Aorta (tissue), 5 donors: ENCODE data around the gene FBXO42. TPM values are rescaled to one million over a fixed set of nuclear protein-coding genes. Genes with fewer than 3 reads are reported as not detected.

Experiments
- ATAC-seq: fragments of 200-7000 bp; cut with Tn5 transposase; one replicate; pipeline ENCODE4 v1.9.1; 2022; ENCODE audit warnings: moderate library complexity; ENCODE audit not compliant: low FRiP score
- DNase-seq, 2 donors: peaks; one replicate each; pipeline ENCODE4 v3.0.0-alpha.2; 2020
- H3K27ac ChIP-seq, 2 donors: one replicate each; pipeline ENCODE4 v1.5.1; 2013; ENCODE audit warnings: low read length in 2 of 2, mild to moderate bottlenecking in 2 of 2, moderate library complexity in 2 of 2, control low read depth in 1 of 2, inconsistent platforms in 1 of 2, low read depth in 1 of 2
- H3K27me3 ChIP-seq, 2 donors: one replicate each; pipeline ENCODE4 v1.6.1; 2013; ENCODE audit warnings: control low read depth in 1 of 2, low read length in 1 of 2, mild to moderate bottlenecking in 1 of 2, moderate library complexity in 1 of 2; ENCODE audit not compliant: insufficient read depth in 2 of 2, control insufficient read depth in 1 of 2
- H3K36me3 ChIP-seq, 2 donors: one replicate each; pipeline ENCODE4 v1.6.1; 2013; ENCODE audit warnings: control low read depth in 1 of 2, low read length in 1 of 2, mild to moderate bottlenecking in 1 of 2; ENCODE audit not compliant: insufficient read depth in 2 of 2, control insufficient read depth in 1 of 2
- H3K4me1 ChIP-seq, 2 donors: one replicate each; pipeline ENCODE4 v1.6.1; 2013; ENCODE audit warnings: low read length in 2 of 2, control low read depth in 1 of 2, mild to moderate bottlenecking in 1 of 2, moderate library complexity in 1 of 2; ENCODE audit not compliant: insufficient read depth in 2 of 2, control insufficient read depth in 1 of 2
- H3K4me3 ChIP-seq, 2 donors: one replicate each; pipeline ENCODE4 v1.5.1; 2013; ENCODE audit warnings: low read length in 2 of 2, control low read depth in 1 of 2, mild to moderate bottlenecking in 1 of 2
- H3K9me3 ChIP-seq: one replicate; pipeline ENCODE4 v1.6.1; 2013; ENCODE audit warnings: mild to moderate bottlenecking, low read length; ENCODE audit not compliant: control insufficient read depth
- WGBS, 2 donors: extraction: QIAGEN DNeasy Blood & Tissue Kit; methylation state at CpG; one replicate each; pipeline ENCODE4 v1.1.7; 2013; 5-methylcytosine and 5-hydroxymethylcytosine counted together
- intact Hi-C, 2 donors: fragments of 100-400 bp; cut with DNase I; formaldehyde crosslinking; loops; one replicate each; pipeline versions ENCODE4 v1.14.2 to v1.15.0; 2022
- polyA plus RNA-seq, 2 donors: library from polyadenylated mRNA; stranded (reverse); fragments of 200-250 nt; gene quantifications; one replicate each; pipeline ENCODE4 v1.2.3, GENCODE V29; 2013
- total RNA-seq, 2 donors: library from RNA; stranded (reverse); fragmentation: NEBNext Ultra II Directional; extraction: Animal tissue kit (Norgen Biotek cat#: 25700); gene quantifications; one replicate each; pipeline ENCODE4 v1.2.1, GENCODE V29; 2021
- donor health status: healthy with polysubstance abuse.
- donor health status: Bipolar disorder and iron deficiency.
- donor health status: DM: no; HTN: no; CAD: no.
- donor health status: DM: no; HTN: no; CAD: no.
- donor health status: DM: yes; HTN: yes; CAD: no.

FBXO42 gene
- total and polyA plus RNA-seq, 4 donors, result 9.4 to 33.3 (median 32.9) TPM

DNA sequence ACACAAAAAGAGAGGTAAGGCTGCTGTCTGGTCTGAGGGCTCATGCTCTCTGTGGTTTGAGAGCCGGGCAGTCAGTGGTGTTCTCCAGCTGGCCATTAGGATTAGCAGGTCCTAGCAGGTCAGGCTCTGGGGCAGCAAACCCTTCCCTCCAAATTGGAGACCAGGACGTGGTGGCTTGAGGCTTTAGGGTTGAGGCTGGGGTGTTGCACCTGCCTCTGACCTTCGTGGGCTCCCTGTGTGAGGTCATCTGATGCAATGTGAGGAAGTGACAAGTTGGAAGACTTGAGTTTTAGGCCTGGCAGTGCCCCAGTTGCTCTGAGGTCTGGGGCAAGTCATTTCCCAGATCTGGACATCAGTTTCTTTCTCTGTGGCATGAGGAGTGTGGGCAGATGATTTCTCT is 39.1 kb upstream of the FBXO42 start:
- DNase-seq (no peak), ATAC-seq (no peak)
- H3K27me3 ChIP-seq, result no peaks in the 10 kb centered on the region
- intact Hi-C loops, result no loop called here
- 70 to 73% methylated on average over 3 of the region's 3 CpGs for WGBS, 2 donors
- H3K27ac ChIP-seq, result no peak overlapping the region
- H3K9me3 ChIP-seq, result no peaks in the 10 kb centered on the region
- peaks cover 6 to 7% of the 10 kb centered on the region in 2 donors for H3K4me1 ChIP-seq
- H3K4me3 ChIP-seq, result no peak overlapping the region
- H3K36me3 ChIP-seq, result peaks cover 0 to 3% of the 10 kb centered on the region in 2 donors

DNA sequence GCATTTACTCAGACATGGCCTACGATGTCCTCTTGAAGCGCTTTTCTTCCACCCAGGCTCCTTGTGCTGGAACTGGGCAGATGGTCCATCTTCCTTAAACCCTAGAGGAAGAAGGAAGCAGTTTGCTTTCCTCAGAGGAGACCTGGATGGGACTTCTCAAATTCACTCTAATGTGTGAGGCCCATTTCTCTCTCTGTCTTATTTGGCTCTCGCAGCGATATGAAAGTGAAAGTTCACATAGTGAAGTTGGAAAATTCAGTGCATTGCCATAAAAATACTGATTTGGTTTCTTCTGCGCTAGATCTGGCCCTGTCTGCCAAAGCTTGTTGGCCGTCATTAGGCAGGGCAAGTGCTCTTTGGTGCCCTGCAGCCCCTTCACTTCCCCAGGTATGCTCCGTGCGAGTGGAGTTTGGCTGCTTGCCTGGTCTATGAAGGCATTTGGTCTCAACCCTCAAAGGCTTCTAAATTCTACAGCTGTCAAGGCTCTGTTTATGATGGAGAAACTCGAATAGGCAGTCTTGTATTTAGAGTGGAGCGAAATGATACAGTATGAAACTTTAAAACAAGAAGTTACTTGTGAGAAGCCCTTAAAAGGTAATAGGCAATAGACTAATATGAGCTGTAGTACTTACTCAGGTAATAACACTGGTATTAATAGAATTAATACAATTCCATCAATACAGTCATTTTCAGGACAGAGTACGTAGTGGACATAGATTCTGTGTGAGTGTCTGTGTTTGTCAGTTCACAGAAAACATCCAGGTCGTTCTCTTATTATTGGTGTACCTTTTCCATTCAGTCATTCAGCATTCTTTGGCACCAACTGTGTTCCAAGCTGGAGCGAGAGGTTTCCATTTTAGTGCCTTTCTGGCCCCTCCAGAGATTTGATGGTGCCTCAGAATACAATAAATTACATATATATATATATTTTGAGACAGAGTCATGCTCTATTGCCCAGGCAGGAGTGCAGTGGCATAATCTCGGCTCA is 35.2 kb upstream of the FBXO42 start:
- H3K36me3 ChIP-seq, result no peaks in the 10 kb centered on the region
- no peaks in the 10 kb centered on the region for H3K9me3 ChIP-seq
- H3K27ac ChIP-seq, result peak overlapping the region; percentile 23 to 97
- 12 to 13% methylated on average over 14 of the region's 14 CpGs for WGBS, 2 donors
- DNase-seq (no peak), ATAC-seq (peak; percentile 56)
- intact Hi-C loops, result no loop called here
- no peaks in the 10 kb centered on the region for H3K27me3 ChIP-seq
- H3K4me1 ChIP-seq, result peaks cover 13 to 16% of the 10 kb centered on the region in 2 donors
- peak overlapping the region in 1 of 2 donors; percentile 74 for H3K4me3 ChIP-seq

DNA sequence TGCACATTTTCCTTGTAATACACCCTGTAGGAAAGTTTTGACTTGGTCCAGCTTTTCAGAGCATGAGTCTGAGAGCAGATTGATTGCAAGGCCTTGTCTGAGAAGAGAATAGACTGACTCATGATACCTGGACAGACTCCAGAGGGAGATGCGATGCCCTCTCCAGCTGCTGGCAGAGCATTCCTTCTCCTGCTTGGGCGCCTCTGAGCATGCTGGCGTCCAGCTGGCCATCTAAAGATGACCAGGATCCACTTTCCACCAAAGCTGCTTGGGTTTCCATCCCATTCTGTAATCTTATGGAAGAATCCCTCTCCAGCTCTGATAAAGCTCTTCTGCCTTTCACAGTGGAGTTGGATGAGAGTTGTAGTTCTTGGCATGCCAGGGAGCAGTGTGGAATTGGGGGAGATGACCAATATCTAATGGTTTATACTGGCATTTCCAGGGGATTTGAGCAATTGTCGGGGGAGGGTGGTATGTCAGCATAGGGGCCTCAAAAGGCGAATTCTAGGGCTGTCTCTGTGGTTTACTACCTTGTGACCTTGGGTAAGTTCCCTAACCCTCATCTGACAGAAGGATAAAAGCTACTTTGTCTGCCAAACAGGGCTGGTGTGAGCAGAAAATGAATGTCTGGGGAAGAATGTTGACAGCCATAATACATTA is 34.3 kb upstream of the FBXO42 start:
- no peak overlapping the region for H3K4me3 ChIP-seq
- ATAC-seq, result peak; percentile 61

DNA sequence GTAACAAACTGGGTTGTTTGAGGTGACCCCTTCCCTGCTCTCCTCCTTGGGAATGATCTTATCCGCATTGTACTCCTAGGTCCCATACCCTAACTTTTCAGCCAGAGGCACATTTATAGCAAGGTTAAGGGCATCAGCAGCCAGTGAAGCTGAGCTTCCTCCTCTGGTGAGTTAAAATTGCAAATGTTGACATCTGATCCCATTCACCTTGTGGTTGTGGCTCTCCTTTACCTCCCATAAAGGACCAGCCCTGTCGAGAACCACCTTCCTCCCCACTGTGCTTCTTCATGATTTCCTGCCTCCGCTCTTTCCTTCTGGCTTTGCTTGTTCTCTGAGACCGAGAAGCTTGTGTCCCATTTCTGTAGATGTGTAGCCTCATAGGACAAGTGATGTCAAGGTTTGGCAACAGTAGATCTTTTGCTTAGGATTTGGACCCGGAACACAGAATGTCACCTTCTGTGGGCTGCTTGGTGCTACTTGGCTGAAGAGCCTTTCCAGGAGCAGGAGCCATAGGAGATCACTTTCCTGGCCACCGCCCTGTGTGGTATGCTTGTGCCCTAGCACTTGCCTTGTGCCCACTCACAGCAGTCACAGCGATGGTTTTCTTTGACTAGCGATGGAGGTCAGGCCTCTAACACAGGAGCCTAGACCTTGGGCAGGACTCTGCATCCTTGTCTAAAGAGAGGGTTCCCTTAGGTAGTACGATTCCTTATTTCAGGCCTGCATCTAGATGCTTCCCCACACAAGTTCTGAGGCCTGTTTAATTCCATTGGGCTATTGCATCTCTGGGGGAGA is 33.6 kb upstream of the FBXO42 start:
- WGBS, 2 donors, result 74 to 76% methylated on average over 9 of the region's 9 CpGs
- ATAC-seq (no peak), DNase-seq (no peak)
- H3K9me3 ChIP-seq, result no peaks in the 10 kb centered on the region
- H3K36me3 ChIP-seq, result no peaks in the 10 kb centered on the region
- no peaks in the 10 kb centered on the region for H3K27me3 ChIP-seq
- peaks cover 10 to 16% of the 10 kb centered on the region in 2 donors for H3K4me1 ChIP-seq
- peak overlapping the region; percentile 53 to 97 for H3K27ac ChIP-seq
- H3K4me3 ChIP-seq, result no peak overlapping the region
- intact Hi-C loops, result loop anchor here in 1 of 2 donors (2.0 kb wide), 1 partner anchor 17 kb away; no protein-coding TSS in a partner anchor

More for the DNA sequence above, 34.3 kb upstream of the FBXO42 start:
- Histone ChIP-seq H3K4me1 (peaks cover 10 to 16% of the 10 kb centered on the region in 2 donors), H3K36me3 (no peaks in the 10 kb centered on the region), H3K9me3 (no peaks in the 10 kb centered on the region), H3K27ac (peak overlapping the region; percentile 18 to 97), H3K27me3 (no peaks in the 10 kb centered on the region)
- WGBS, 2 donors, result 7 to 12% methylated on average over 5 of the region's 5 CpGs
- intact Hi-C loops, result no loop called here
- no peak for DNase-seq

DNA sequence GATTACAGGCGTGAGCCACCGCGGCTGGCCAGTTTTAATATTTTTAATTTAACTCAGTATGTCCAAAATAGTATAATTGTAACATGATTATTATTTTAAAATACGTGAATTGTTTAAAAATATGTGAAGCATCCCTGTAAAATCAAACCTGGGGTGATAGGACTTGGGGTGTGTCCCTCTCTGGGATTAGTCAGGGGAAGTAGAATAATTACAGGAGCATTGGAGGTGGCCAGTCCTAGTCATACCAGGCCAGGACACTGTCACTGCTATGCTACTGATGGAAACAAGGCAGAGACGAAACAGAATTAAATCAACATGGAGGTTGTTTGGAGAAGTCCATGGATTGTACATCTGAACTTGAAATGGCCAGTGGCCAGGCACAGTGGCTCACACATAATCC is 31.6 kb upstream of the FBXO42 start:
- intact Hi-C loops, result loop anchor here in 1 of 2 donors (2.0 kb wide), 1 partner anchor 15 kb away; no protein-coding TSS in a partner anchor
- Histone ChIP-seq H3K4me3 (no peak overlapping the region), H3K4me1 (peaks cover 14 to 16% of the 10 kb centered on the region in 2 donors), H3K9me3 (no peaks in the 10 kb centered on the region), H3K36me3 (no peaks in the 10 kb centered on the region), H3K27me3 (no peaks in the 10 kb centered on the region), H3K27ac (peak overlapping the region in 1 of 2 donors; percentile 29)
- DNase-seq, result no peak
- ATAC-seq, result no peak
- WGBS, 2 donors, result 76 to 79% methylated on average over 5 of the region's 5 CpGs

DNA sequence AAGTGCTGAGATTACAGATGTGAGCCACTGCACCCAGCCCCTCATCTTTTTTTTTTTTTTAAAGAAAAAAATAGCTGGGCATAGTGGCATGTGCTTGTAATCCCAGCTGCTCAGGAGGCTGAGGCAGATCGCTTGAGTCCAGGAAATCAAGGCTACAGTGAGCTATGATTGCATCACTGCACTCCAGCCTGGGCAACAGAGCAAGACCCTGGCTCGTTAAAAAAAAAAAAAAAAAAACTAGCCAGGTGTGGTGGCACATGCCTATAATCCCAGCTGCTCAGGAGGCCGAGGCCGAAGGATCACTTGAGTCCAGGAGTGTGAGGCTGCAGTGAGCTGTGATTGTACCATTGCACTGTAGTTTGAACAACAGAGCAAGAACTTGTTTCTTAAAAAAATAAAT is 28.6 kb upstream of the FBXO42 start:
- Histone ChIP-seq H3K27me3 (no peaks in the 10 kb centered on the region), H3K4me1 (peaks cover 8 to 10% of the 10 kb centered on the region in 2 donors), H3K9me3 (no peaks in the 10 kb centered on the region), H3K36me3 (no peaks in the 10 kb centered on the region), H3K27ac (no peak overlapping the region), H3K4me3 (no peak overlapping the region)
- ATAC-seq (no peak), DNase-seq (no peak)
- intact Hi-C loops, result no loop called here
- 88 to 91% methylated on average over 4 of the region's 4 CpGs for WGBS, 2 donors

DNA sequence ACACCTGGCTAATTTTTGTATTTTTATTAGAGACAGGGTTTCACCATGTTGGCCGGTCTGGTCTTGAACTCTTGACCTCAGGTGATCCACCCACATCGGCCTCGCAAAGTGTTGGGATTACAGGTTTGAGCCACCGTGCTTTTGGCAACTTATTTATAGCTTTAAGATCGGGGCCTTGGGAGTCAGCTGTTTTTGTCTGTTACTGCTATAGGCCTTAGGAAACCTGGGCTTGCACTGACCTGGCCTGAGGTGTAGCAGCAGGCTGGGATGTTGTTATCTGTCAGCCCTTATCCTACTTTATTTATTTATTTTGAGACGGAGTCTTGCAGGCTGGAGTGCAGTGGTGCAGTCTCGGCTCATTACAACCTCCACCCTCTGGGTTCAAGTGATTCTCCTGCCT is 26.2 kb upstream of the FBXO42 start:
- ATAC-seq (no peak), DNase-seq (no peak)
- Histone ChIP-seq H3K4me1 (peaks cover 7 to 10% of the 10 kb centered on the region in 2 donors), H3K9me3 (no peaks in the 10 kb centered on the region), H3K4me3 (no peak overlapping the region), H3K27ac (no peak overlapping the region), H3K27me3 (no peaks in the 10 kb centered on the region), H3K36me3 (no peaks in the 10 kb centered on the region)
- intact Hi-C loops, result no loop called here
- 75 to 79% methylated on average over 7 of the region's 7 CpGs for WGBS, 2 donors

DNA sequence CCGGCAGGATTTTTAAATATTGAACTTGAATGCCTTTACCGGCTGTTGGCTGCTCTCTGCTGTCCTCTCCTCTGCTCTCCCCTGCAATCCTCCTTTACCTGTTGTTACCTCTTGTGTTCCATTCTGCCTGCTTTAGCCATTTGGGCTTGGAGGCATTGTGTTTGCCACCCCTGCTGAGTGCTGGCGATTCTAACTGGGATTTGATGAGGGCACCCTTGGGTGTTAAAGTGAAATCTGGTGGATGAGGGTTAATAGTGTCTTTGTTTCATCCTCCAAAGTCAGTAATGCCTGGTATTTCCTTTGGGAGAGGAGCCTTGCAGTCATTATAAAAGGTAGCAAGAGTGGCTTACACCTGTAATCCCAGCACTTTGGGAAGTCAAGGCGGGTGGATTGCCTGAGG is 24.7 kb upstream of the FBXO42 start:
- intact Hi-C loops, result no loop called here

More for the DNA sequence above, 24.7 kb upstream of the FBXO42 start:
- peaks cover 12 to 17% of the 10 kb centered on the region in 2 donors for H3K4me1 ChIP-seq
- 75 to 79% methylated on average over 4 of the region's 4 CpGs for WGBS, 2 donors
- H3K27ac ChIP-seq, result peak overlapping the region in 1 of 2 donors; percentile 67
- H3K36me3 ChIP-seq, result no peaks in the 10 kb centered on the region
- no peak for DNase-seq
- no peaks in the 10 kb centered on the region for H3K9me3 ChIP-seq
- ATAC-seq, result no peak
- no peak overlapping the region for H3K4me3 ChIP-seq
- H3K27me3 ChIP-seq, result no peaks in the 10 kb centered on the region
